ENCODE data around the gene GPX7.
"Not testable (repeated sequence)": the region's sequence is repeated elsewhere in the genome, so short reads cannot be mapped to it uniquely, and the experiment has no call there.

GPX7 gene

GRCh38 chr1:52601991-52602855 lies at the start of gene GPX7:
GPX7 (plus strand) TSS chr1:52602371; CDS start chr1:52602410, 39 bp downstream.
- peak; percentile 62 to 68 for DNase-seq

- DNase-seq = peak; percentile 81 to 83
These were observed 49.4 kb upstream of the GPX7 start, which contains the start of gene TUT4 for GRCh38 chr1:52552505-52553361. TUT4 (minus strand) TSS chr1:52553092; CDS start chr1:52526280, 26,812 bp downstream.

GRCh38 chr1:52553362-52554266 lies 48.6 kb upstream of the GPX7 start:
- peak; percentile 91 for DNase-seq

- no peak for DNase-seq
These were observed 47.9 kb upstream of the GPX7 start for GRCh38 chr1:52554267-52554640.

- DNase-seq = no peak
These were observed 47.4 kb upstream of the GPX7 start for GRCh38 chr1:52554756-52555155.

- no peak for DNase-seq
These were observed 45.4 kb upstream of the GPX7 start for GRCh38 chr1:52556641-52557360.

GRCh38 chr1:52558941-52559340 lies 43.2 kb upstream of the GPX7 start:
- no peak for DNase-seq

GRCh38 chr1:52559875-52560274 lies 42.3 kb upstream of the GPX7 start:
- DNase-seq = no peak

GRCh38 chr1:52562766-52563165 lies 39.4 kb upstream of the GPX7 start:
- no peak for DNase-seq

- no peak for DNase-seq
These were observed 34.2 kb upstream of the GPX7 start for GRCh38 chr1:52567943-52568342.

GRCh38 chr1:52569449-52570210 lies 32.5 kb upstream of the GPX7 start:
- DNase-seq = no peak

GRCh38 chr1:52571783-52572182 lies 30.4 kb upstream of the GPX7 start:
- DNase-seq = no peak

GRCh38 chr1:52572387-52572786 lies 29.8 kb upstream of the GPX7 start:
- no peak for DNase-seq

GRCh38 chr1:52574594-52574993 lies 27.6 kb upstream of the GPX7 start:
- DNase-seq = no peak

GRCh38 chr1:52576074-52576473 lies 26.1 kb upstream of the GPX7 start:
- DNase-seq = no peak

GRCh38 chr1:52578066-52578465 lies 24.1 kb upstream of the GPX7 start:
- not testable (repeated sequence) for DNase-seq

GRCh38 chr1:52579415-52579814 lies 22.8 kb upstream of the GPX7 start:
- no peak for DNase-seq

GRCh38 chr1:52580283-52580682 lies 21.9 kb upstream of the GPX7 start:
- no peak for DNase-seq

GRCh38 chr1:52582116-52582696 lies 20.0 kb upstream of the GPX7 start:
- no peak for DNase-seq

- no peak for DNase-seq
These were observed 16.7 kb upstream of the GPX7 start for GRCh38 chr1:52585474-52585873.

GRCh38 chr1:52588027-52588426 lies 14.1 kb upstream of the GPX7 start:
- no peak for DNase-seq

Data from CD4-positive, alpha-beta T cell treated with Interleukin-4 for 1 hour (primary cell).